ENCODE measurements around the gene NFATC1. TPM values are rescaled to one million over a fixed set of nuclear protein-coding genes. Genes with fewer than 3 reads are reported as not detected.

The NFATC1 gene
- polyA plus RNA-seq, 2 of the 4 experiments (the other 2 are of a cell fraction), result 0.52 to 1.7 TPM

DNA sequence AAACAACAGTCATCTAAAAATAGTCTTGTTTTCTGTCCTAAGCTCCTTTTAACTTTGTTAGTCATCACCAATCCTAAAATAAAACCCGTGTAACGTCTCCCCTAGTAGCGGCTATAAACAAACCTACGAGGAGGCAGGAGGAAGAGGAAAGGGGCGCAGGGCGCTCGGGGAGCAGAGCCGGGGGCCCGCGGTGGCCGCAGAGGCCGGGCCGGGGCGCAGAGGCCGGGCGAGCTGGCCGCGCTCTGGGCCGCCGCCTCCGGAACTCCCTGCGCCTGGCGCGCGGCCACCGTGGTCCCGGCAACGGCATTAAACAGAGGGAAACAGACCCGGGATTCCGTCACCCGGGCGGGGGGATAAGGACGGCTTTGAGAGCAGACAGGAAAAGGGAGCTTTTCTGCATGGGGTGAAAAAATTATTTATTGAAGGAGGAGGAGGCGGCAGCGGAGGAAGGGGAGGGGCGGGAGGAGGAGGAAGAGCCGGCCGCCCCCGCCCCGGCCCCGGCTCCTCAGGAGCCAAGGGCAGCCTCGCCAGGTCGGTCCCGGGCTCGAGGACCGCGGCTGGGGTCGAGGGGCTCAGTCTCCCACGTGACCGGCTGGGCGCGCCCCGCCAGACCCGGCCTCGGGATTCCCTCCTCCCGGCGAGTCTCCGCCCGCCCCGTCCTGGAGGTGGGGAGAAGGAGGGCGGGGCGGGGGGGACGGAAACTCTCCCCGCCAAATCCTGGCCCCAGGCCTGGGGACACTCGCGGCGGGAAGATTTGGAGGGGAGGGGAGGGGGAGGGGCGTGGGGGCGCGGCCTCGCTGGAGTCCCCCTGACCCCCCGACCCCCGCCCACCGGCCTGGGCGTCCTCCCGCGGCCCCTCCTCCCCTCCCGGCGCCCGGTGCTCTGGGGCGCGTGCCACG is 1.8 kb upstream of the NFATC1 start:
- H3K9me3 ChIP-seq, result no peaks in the 10 kb centered on the region
- ATAC-seq (peak; percentile 76 to 79), DNase-seq (ENCODE audit: low read depth in 1 of 2, low spot score in 1 of 2) (peak; percentile 64 to 71), FAIRE-seq (no peak)
- peak overlapping the region; percentile 74 to 95 for H3K27ac ChIP-seq
- no peak for TF ChIP-seq FOXS1 (CRISPR knock-in tag; IDR thresholded peaks at IDR 0.05)
- no peak for TF ChIP-seq HOXB5 (CRISPR knock-in tag; IDR thresholded peaks at IDR 0.05)
- TF ChIP-seq USF2 (IDR thresholded peaks at IDR 0.05), result peak; percentile 47; the same call in 1 of the 2 replicates
- TF ChIP-seq, protein P1, sequence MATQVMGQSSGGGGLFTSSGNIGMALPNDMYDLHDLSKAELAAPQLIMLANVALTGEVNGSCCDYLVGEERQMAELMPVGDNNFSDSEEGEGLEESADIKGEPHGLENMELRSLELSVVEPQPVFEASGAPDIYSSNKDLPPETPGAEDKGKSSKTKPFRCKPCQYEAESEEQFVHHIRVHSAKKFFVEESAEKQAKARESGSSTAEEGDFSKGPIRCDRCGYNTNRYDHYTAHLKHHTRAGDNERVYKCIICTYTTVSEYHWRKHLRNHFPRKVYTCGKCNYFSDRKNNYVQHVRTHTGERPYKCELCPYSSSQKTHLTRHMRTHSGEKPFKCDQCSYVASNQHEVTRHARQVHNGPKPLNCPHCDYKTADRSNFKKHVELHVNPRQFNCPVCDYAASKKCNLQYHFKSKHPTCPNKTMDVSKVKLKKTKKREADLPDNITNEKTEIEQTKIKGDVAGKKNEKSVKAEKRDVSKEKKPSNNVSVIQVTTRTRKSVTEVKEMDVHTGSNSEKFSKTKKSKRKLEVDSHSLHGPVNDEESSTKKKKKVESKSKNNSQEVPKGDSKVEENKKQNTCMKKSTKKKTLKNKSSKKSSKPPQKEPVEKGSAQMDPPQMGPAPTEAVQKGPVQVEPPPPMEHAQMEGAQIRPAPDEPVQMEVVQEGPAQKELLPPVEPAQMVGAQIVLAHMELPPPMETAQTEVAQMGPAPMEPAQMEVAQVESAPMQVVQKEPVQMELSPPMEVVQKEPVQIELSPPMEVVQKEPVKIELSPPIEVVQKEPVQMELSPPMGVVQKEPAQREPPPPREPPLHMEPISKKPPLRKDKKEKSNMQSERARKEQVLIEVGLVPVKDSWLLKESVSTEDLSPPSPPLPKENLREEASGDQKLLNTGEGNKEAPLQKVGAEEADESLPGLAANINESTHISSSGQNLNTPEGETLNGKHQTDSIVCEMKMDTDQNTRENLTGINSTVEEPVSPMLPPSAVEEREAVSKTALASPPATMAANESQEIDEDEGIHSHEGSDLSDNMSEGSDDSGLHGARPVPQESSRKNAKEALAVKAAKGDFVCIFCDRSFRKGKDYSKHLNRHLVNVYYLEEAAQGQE (IDR thresholded peaks at IDR 0.05), result no peak
- TF ChIP-seq JUNB (IDR thresholded peaks at IDR 0.05), result no peak
- peak; percentile 37; the same call in 1 of the 2 replicates for TF ChIP-seq E2F6 (IDR thresholded peaks at IDR 0.05; ENCODE audit: borderline replicate concordance, low read depth)
- H3K4me2 ChIP-seq, result peak overlapping the region; percentile 97
- ChIA-PET POLR2A (interaction anchor here (0.8 kb wide), 1 partner anchor 13 kb away, joined by 3 read pairs; no protein-coding TSS in a partner anchor), CTCF (interaction anchor here (0.8 to 3.1 kb wide), 4 partner anchors 9 to 136 kb away, joined by 4 to 17 read pairs (median 4); no protein-coding TSS in a partner anchor)
- peak overlapping the region; percentile 52 for H3K4me3 ChIP-seq
- WGBS (ENCODE audit: missing lambda C conversion rate), result 3% methylated on average over 18 of the region's 83 CpGs
- H3K4me1 ChIP-seq, result no peaks in the 10 kb centered on the region

GRCh38 chr18:79394534-79395307 is 1.0 kb upstream of the NFATC1 start:
- CTCF ChIA-PET, result interaction anchor here (3.1 kb wide), 1 partner anchor 14 kb away, joined by 17 read pairs; no protein-coding TSS in a partner anchor
- DNase-seq (ENCODE audit: low read depth in 1 of 2, low spot score in 1 of 2), result peak in 1 of 2 experiments; percentile 44

More at GRCh38 chr18:79394534-79395307, 1.0 kb upstream of the NFATC1 start:
- POLR2A ChIA-PET, result no interaction called here
- peak overlapping the region; percentile 97 for H3K4me2 ChIP-seq
- H3K4me1 ChIP-seq, result no peaks in the 10 kb centered on the region
- H3K27ac ChIP-seq, result peak overlapping the region; percentile 74 to 95
- FAIRE-seq (no peak), ATAC-seq (peak; percentile 40 to 65; a peak in 5 of 6 replicates)
- TF ChIP-seq ZNF302 (CRISPR knock-in tag; IDR thresholded peaks at IDR 0.05) (no peak), E2F6 (IDR thresholded peaks at IDR 0.05; ENCODE audit: borderline replicate concordance, low read depth) (no peak; the same call in 1 of the 2 replicates), CBX2 (IDR thresholded peaks at IDR 0.05; ENCODE audit: borderline replicate concordance, low read depth) (no peak), KDM5A (IDR thresholded peaks at IDR 0.05) (no peak), HOXB5 (CRISPR knock-in tag; IDR thresholded peaks at IDR 0.05) (no peak), ZFP36 (IDR thresholded peaks at IDR 0.05; ENCODE audit: borderline replicate concordance, partially characterized antibody) (no peak), NPAS2 (CRISPR knock-in tag; IDR thresholded peaks at IDR 0.05; ENCODE audit: borderline replicate concordance) (no peak), PBX3 (IDR thresholded peaks at IDR 0.05) (no peak), JUNB (IDR thresholded peaks at IDR 0.05) (no peak), TFCP2L1 (CRISPR knock-in tag; IDR thresholded peaks at IDR 0.05) (no peak), MYC (IDR thresholded peaks at IDR 0.05; ENCODE audit: borderline replicate concordance, low read length) (0 out of 2 replicates have a peak, but pooled peaks have one; percentile 16), HOXA7 (CRISPR knock-in tag; IDR thresholded peaks at IDR 0.05) (no peak), FOXS1 (CRISPR knock-in tag; IDR thresholded peaks at IDR 0.05) (no peak), NR3C1 (IDR thresholded peaks at IDR 0.05) (no peak), MAFK (IDR thresholded peaks at IDR 0.05; ENCODE audit: partially characterized antibody) (peak; percentile 33), SMC3 (IDR thresholded peaks at IDR 0.05) (no peak)
- TF ChIP-seq, protein P2, sequence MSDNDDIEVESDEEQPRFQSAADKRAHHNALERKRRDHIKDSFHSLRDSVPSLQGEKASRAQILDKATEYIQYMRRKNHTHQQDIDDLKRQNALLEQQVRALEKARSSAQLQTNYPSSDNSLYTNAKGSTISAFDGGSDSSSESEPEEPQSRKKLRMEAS (IDR thresholded peaks at IDR 0.05), result peak; percentile 40
- TF ChIP-seq, protein P3, sequence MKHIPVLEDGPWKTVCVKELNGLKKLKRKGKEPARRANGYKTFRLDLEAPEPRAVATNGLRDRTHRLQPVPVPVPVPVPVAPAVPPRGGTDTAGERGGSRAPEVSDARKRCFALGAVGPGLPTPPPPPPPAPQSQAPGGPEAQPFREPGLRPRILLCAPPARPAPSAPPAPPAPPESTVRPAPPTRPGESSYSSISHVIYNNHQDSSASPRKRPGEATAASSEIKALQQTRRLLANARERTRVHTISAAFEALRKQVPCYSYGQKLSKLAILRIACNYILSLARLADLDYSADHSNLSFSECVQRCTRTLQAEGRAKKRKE (CRISPR knock-in tag; IDR thresholded peaks at IDR 0.05; ENCODE audit: low read depth), result no peak
- WGBS (ENCODE audit: missing lambda C conversion rate), result 0% methylated on average over 8 of the region's 67 CpGs
- peak overlapping the region; percentile 52 for H3K4me3 ChIP-seq
- H3K9me3 ChIP-seq, result no peaks in the 10 kb centered on the region
